A673 (cell line): ENCODE measurements around the gene ACADVL. TPM values are rescaled to one million over a fixed set of nuclear protein-coding genes. Genes with fewer than 3 reads are reported as not detected.
A peak's percentile ranks its signal among the peaks of the same experiment; 100 is the strongest.

ENCODE experiments used
- BruUV-seq: library from RNA; stranded (reverse); fragments of 400-500 nt; replicated peaks from 2 replicates; lab custom pipeline; 2021; lab: Mats Ljungman, UMichigan
- CTCF ChIA-PET: fragments of 300-600 bp; sonication (Branson Sonifier 250); formaldehyde crosslinking; loops from one replicate; lab custom pipeline; 2022; ENCODE audit warnings: antibody characterized with exemption; lab: Charles Lee
- POLR2A ChIA-PET: fragments of 300-600 bp; sonication (Branson Sonifier 250); formaldehyde crosslinking; loops from one replicate; lab custom pipeline; 2022; ENCODE audit warnings: antibody characterized with exemption; ENCODE audit not compliant: low non-redundant PET; lab: Charles Lee
- DNase-seq: peaks from one replicate; pipeline ENCODE4 v3.0.0-alpha.2; 2015; ENCODE audit warnings: low spot score
- H3K27ac ChIP-seq: fragments of 200-600 bp; sonication (generic); 2 replicates; pipeline ENCODE4 v1.5.1; 2016; ENCODE audit warnings: mixed run types, low read depth, mild to moderate bottlenecking, mixed read lengths, antibody characterized with exemption, low read length; ENCODE audit not compliant: poor library complexity, severe bottlenecking
- H3K27me3 ChIP-seq: fragments of 200-600 bp; sonication (generic); replicated peaks from 2 replicates; pipeline ENCODE4 v1.6.1; 2017; ENCODE audit warnings: mixed run types, low read depth, mild to moderate bottlenecking, mixed read lengths, antibody characterized with exemption, low read length; ENCODE audit not compliant: insufficient read depth, poor library complexity
- H3K36me3 ChIP-seq: fragments of 200-600 bp; sonication (generic); 2 replicates; pipeline ENCODE4 v1.6.1; 2016; ENCODE audit warnings: mixed run types, mild to moderate bottlenecking, mixed read lengths, antibody characterized with exemption, low read length; ENCODE audit not compliant: insufficient read depth, poor library complexity, severe bottlenecking
- H3K4me1 ChIP-seq: fragments of 200-600 bp; sonication (generic); 2 replicates; pipeline ENCODE4 v1.6.1; 2017; ENCODE audit warnings: mixed run types, mild to moderate bottlenecking, mixed read lengths, antibody characterized with exemption, low read length; ENCODE audit not compliant: insufficient read depth, poor library complexity, severe bottlenecking
- H3K4me3 ChIP-seq: fragments of 200-600 bp; sonication (generic); 2 replicates; pipeline ENCODE4 v1.5.1; 2016; ENCODE audit warnings: low read depth, mixed run types, mild to moderate bottlenecking, mixed read lengths, low read length; ENCODE audit not compliant: poor library complexity, severe bottlenecking
- H3K9me3 ChIP-seq: fragments of 200-600 bp; sonication (generic); 2 replicates; pipeline ENCODE4 v1.6.1; 2016; ENCODE audit warnings: mixed run types, low read depth, mild to moderate bottlenecking, mixed read lengths, antibody characterized with exemption, low read length; ENCODE audit not compliant: poor library complexity, severe bottlenecking
- CTCF ChIP-seq: fragments of 300-800, 200-600 bp; sonication (generic); conservative IDR thresholded peaks from 2 replicates; pipeline ENCODE4 v1.5.1; 2017; ENCODE audit warnings: low read depth, mild to moderate bottlenecking, antibody characterized with exemption, low read length, moderate library complexity, mixed read lengths
- EZH2 ChIP-seq: fragments of 200-600 bp; sonication (generic); IDR thresholded peaks from 2 replicates; pipeline ENCODE4 v1.6.1; 2017; ENCODE audit warnings: borderline replicate concordance, low read depth, mild to moderate bottlenecking, mixed read lengths, antibody characterized with exemption, low read length; ENCODE audit not compliant: poor library complexity, severe bottlenecking
- intact Hi-C: fragments of 100-400 bp; cut with micrococcal nuclease; formaldehyde crosslinking; loops from one replicate; pipeline ENCODE4 v1.10.0; 2022; ENCODE audit not compliant: unreplicated experiment
- total RNA-seq: library from RNA; stranded (reverse); gene quantifications from 2 replicates; pipeline ENCODE4 v1.2.3, GENCODE V29; 2021

Gene ACADVL
- total RNA-seq, 1 experiment from 2014 or later = 425 TPM

- TF ChIP-seq EZH2 = no peak
- no TSS peak for BruUV-seq
- no peak for DNase-seq
- Histone ChIP-seq H3K27me3 (no peaks in the 10 kb centered on the region), H3K27ac (peak overlapping the region; percentile 37), H3K9me3 (no peaks in the 10 kb centered on the region), H3K4me1 (peaks cover 51% of the 10 kb centered on the region), H3K36me3 (peaks cover 10% of the 10 kb centered on the region), H3K4me3 (no peak overlapping the region)
- intact Hi-C loops = no loop called here
- ChIA-PET CTCF (no interaction called here), POLR2A (no interaction called here)
These were observed 11.6 kb upstream of the ACADVL start for GRCh38 chr17:7208027-7208571.

GRCh38 chr17:7208754-7209460 is 10.8 kb upstream of the ACADVL start:
- Histone ChIP-seq H3K27ac (peak overlapping the region; percentile 57), H3K4me1 (peaks cover 58% of the 10 kb centered on the region), H3K4me3 (no peak overlapping the region), H3K36me3 (peaks cover 2% of the 10 kb centered on the region), H3K27me3 (no peaks in the 10 kb centered on the region), H3K9me3 (no peaks in the 10 kb centered on the region)
- TF ChIP-seq EZH2 (no peak), CTCF (no peak)
- BruUV-seq = no TSS peak
- CTCF ChIA-PET = no interaction called here
- intact Hi-C loops = no loop called here
- POLR2A ChIA-PET = no interaction called here
- no peak for DNase-seq

DNA sequence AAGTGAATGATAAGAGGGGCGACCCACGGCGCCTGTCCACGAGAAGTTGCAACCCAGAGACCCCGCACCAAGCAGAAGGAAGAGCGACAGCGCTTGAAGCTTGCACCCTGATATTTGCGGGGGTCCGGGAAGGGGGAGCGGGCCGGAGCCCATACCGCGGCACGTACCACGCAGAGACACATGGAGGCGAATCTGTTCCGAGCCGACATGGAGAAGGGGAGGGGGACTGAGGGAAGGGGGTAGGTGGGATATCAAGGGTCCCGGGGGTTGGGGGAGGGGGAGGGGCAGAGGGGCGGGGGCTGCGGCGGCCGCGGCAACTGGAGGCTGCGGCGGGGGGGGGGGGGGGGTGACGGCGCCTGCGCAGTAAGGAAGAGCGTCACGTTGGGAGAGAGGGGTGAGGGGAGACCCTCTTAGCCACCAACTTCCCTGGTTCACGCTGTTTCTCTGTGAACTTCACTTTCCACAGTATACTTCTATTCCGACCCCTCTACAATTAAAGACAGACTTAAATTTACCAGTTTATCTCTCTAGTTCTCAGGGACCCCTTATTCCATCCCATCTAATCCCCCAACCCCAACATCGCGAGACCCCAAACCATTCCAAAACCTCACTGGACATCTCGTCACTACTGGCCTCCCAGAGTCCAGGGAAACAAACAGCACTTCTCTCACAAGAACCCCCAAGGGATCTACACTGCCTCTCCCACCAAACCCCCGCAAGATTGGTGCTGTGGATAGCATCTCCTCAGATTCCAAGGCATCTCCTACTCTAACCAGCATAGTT is 8.1 kb upstream of the ACADVL start:
- no TSS peak for BruUV-seq
- intact Hi-C loops = no loop called here
- POLR2A ChIA-PET = no interaction called here
- no peaks in the 10 kb centered on the region for H3K9me3 ChIP-seq
- DNase-seq = peak; percentile 21
- H3K4me1 ChIP-seq = peaks cover 51% of the 10 kb centered on the region
- H3K27me3 ChIP-seq = no peaks in the 10 kb centered on the region
- peak overlapping the region; percentile 48 for H3K27ac ChIP-seq
- CTCF ChIA-PET = no interaction called here
- no peaks in the 10 kb centered on the region for H3K36me3 ChIP-seq
- H3K4me3 ChIP-seq = peak overlapping the region; percentile 37
- TF ChIP-seq EZH2 (no peak), CTCF (no peak)
